K562 (cell line): ENCODE data around the gene PDE11A. TPM values are rescaled to one million over a fixed set of nuclear protein-coding genes. Genes with fewer than 3 reads are reported as not detected.

Experiments
- ATAC-seq: fragments of 200-7000 bp; cut with Tn5 transposase; 3 replicates; pipeline ENCODE4 v1.9.1; 2020; ENCODE audit warnings: moderate library complexity
- BruUV-seq: library from RNA; stranded (reverse); fragments of 400-500 nt; replicated peaks from 2 replicates; lab custom pipeline; 2021; lab: Mats Ljungman, UMichigan
- CTCF ChIA-PET: fragments of 300-600 bp; formaldehyde crosslinking; extraction: SDS; loops from one replicate; lab custom pipeline; 2021; ENCODE audit warnings: low intra/inter-chr PET ratio; lab: Yijun Ruan, JAX
- POLR2A ChIA-PET: fragments of 300-600, 350-650 bp; sonication (Branson Sonifier 250); formaldehyde crosslinking; extraction: SDS; loops from one replicate; lab custom pipeline; 2021; ENCODE audit warnings: antibody characterized with exemption, inconsistent platforms; lab: Yijun Ruan, JAX
- DNase-seq, 4 experiments: peaks; one replicate each; pipeline versions ENCODE4 v3.0.0 to v3.0.0-alpha.2; 2011 to 2018; ENCODE audit warnings: low spot score in 3 of 4, mixed read lengths in 3 of 4; ENCODE audit errors: extremely low read depth in 1 of 4
- FAIRE-seq: peaks from 2 replicates; lab custom pipeline; 2011; peaks lifted over from hg19 to GRCh38; lab: Jason Lieb, UNC
- H2AFZ ChIP-seq: 2 replicates; pipeline ENCODE4 v1.6.0; 2011; ENCODE audit warnings: low read depth, low read length, control low read depth, inconsistent platforms
- H3K27ac ChIP-seq: fragments of 200-600 bp; 3 replicates; pipeline ENCODE4 v1.8.0; 2011; ENCODE audit warnings: low read depth, mild to moderate bottlenecking, control low read depth, inconsistent platforms, low read length, moderate library complexity, mixed read lengths; ENCODE audit errors: extremely low read depth
- H3K27me3 ChIP-seq, 2 experiments: fragments of 300-600 bp in 1 of 2; 2 replicates in 1 of 2; 3 replicates in 1 of 2; pipeline versions ENCODE4 v1.6.0 to v1.8.0; 2011; ENCODE audit warnings: inconsistent platforms in 2 of 2, low read length in 2 of 2, mild to moderate bottlenecking in 1 of 2, mixed read lengths in 1 of 2, moderate library complexity in 1 of 2; ENCODE audit not compliant: control insufficient read depth in 2 of 2, insufficient read depth in 2 of 2
- H3K36me3 ChIP-seq: fragments of 300-600 bp; 3 replicates; pipeline ENCODE4 v1.8.0; 2011; ENCODE audit warnings: mild to moderate bottlenecking, low read length, inconsistent platforms; ENCODE audit not compliant: control insufficient read depth, insufficient read depth
- H3K4me1 ChIP-seq, 2 experiments: fragments of 200-600 bp in 1 of 2; replicated peaks in 1 of 2; 2 replicates in 1 of 2; 3 replicates in 1 of 2; pipeline versions ENCODE4 v1.5.1 to v1.8.0; 2011; ENCODE audit warnings: inconsistent platforms in 2 of 2, low read length in 2 of 2, mild to moderate bottlenecking in 1 of 2, mixed read lengths in 1 of 2, moderate library complexity in 1 of 2; ENCODE audit not compliant: control insufficient read depth in 2 of 2, insufficient read depth in 2 of 2
- H3K4me2 ChIP-seq: 2 replicates; pipeline ENCODE4 v1.6.1; 2011; ENCODE audit warnings: low read length, control low read depth, inconsistent platforms, mixed read lengths; ENCODE audit not compliant: insufficient read depth
- H3K4me3 ChIP-seq: fragments of 200-600 bp; sonication (generic), shearing (Covaris generic); 2 replicates; pipeline ENCODE4 v1.5.1; 2016; ENCODE audit warnings: control low read depth, inconsistent platforms
- H3K79me2 ChIP-seq: fragments of 200-600 bp; 3 replicates; pipeline ENCODE4 v1.8.0; 2011; ENCODE audit warnings: low read length, inconsistent platforms; ENCODE audit not compliant: control insufficient read depth, insufficient read depth
- H3K9ac ChIP-seq, 2 experiments: 2 replicates each; pipeline versions ENCODE4 v1.6.0 to v1.6.1; 2011; ENCODE audit warnings: low read depth in 2 of 2, low read length in 2 of 2, control low read depth in 1 of 2, inconsistent platforms in 1 of 2, mild to moderate bottlenecking in 1 of 2, mixed read lengths in 1 of 2; ENCODE audit not compliant: insufficient read depth in 1 of 2
- H3K9me1 ChIP-seq: one replicate; pipeline ENCODE4 v1.6.0; 2011; ENCODE audit warnings: inconsistent platforms, mild to moderate bottlenecking, low read length, moderate library complexity; ENCODE audit not compliant: control insufficient read depth, insufficient read depth
- H3K9me3 ChIP-seq: replicated peaks from 2 replicates; pipeline ENCODE4 v1.5.1; 2011; ENCODE audit warnings: low read depth, low read length, inconsistent platforms; ENCODE audit not compliant: control insufficient read depth, insufficient read depth
- H4K20me1 ChIP-seq: replicated peaks from 2 replicates; pipeline ENCODE4 v1.6.1; 2011; ENCODE audit warnings: low read length, inconsistent platforms, mixed read lengths; ENCODE audit not compliant: control insufficient read depth, insufficient read depth
- C11orf30 ChIP-seq: fragments of 450-650 bp; IDR thresholded peaks from 2 replicates; pipeline ENCODE4 v1.6.1; 2016; ENCODE audit warnings: low read depth, mild to moderate bottlenecking
- E2F3 ChIP-seq: fragments of 250-450 bp; sonication (Bioruptor Pico); IDR thresholded peaks from 2 replicates; pipeline ENCODE4 v1.4.0; 2020; ENCODE audit warnings: mild to moderate bottlenecking
- GATAD2A ChIP-seq: fragments of 450-650 bp; IDR thresholded peaks from 2 replicates; pipeline ENCODE4 v1.6.1; 2017
- MAFG ChIP-seq: fragments of 450-650 bp; conservative IDR thresholded peaks from 2 replicates; pipeline ENCODE4 v1.6.1; 2016; ENCODE audit warnings: missing genetic modification characterization, missing compliant biosample characterization
- TOE1 ChIP-seq, 2 experiments: fragments of 450-650 bp in 1 of 2; sonication (generic) in 1 of 2; formaldehyde crosslinking in 1 of 2; IDR thresholded peaks; 2 replicates each; pipeline versions ENCODE4 v1.7.1 to v1.8.0; 2016 to 2022; ENCODE audit warnings: borderline replicate concordance in 2 of 2, mild to moderate bottlenecking in 2 of 2, antibody characterized with exemption in 1 of 2, inconsistent platforms in 1 of 2, low read depth in 1 of 2, missing genetic modification reagents in 1 of 2, moderate library complexity in 1 of 2
- ZNF316 ChIP-seq: fragments of 450-650 bp; IDR thresholded peaks from 2 replicates; pipeline ENCODE4 v1.6.1; 2016
- WGBS: fragments of 100-300 bp; shearing (Covaris generic); methylation state at CpG from one replicate; pipeline ENCODE4 v1.1.6; 2016; ENCODE audit warnings: low coverage, mixed read lengths; ENCODE audit not compliant: insufficient coverage; ENCODE audit errors: missing lambda C conversion rate; 5-methylcytosine and 5-hydroxymethylcytosine counted together
- in situ Hi-C: fragments of 300-500 bp; cut with MboI; formaldehyde crosslinking; loops from 4 replicates; pipeline ENCODE4 v1.15.0; 2018; ENCODE audit warnings: inconsistent platforms, mixed read lengths
- intact Hi-C: fragments of 100-400 bp; cut with micrococcal nuclease; formaldehyde crosslinking; loops from 2 replicates; pipeline ENCODE4 v1.14.2; 2022
- polyA plus RNA-seq, 8 experiments: library from polyadenylated mRNA; depleted of rRNA in 4 of 8; stranded (reverse) in 5 of 8; unstranded in 3 of 8; fragments of >200 nt; fragmentation: Nextera tagmentation in 2 of 8; fragmentation: Illumina TruSeq in 1 of 8; extraction: Ambion mirVana in 2 of 8; extraction: Trizol in 1 of 8; gene quantifications; 2 replicates each; pipeline versions ENCODE4 v1.2.1 to v1.2.3, GENCODE V29; 2011 to 2014; ENCODE audit warnings: inconsistent platforms in 1 of 8, missing spikeins in 1 of 8
- total RNA-seq, 7 experiments: library from RNA; depleted of rRNA in 6 of 7; stranded (reverse); fragments of >200 nt in 6 of 7; fragmentation: Illumina TruSeq in 2 of 7; extraction: Trizol in 2 of 7; gene quantifications; 2 replicates each; pipeline versions ENCODE4 v1.2.1 to v1.2.3, GENCODE V29; 2011 to 2021; ENCODE audit warnings: low replicate concordance in 1 of 7
- TF ChIP-seq, protein P1 (sequence below): fragments of 450-650 bp; IDR thresholded peaks from 2 replicates; pipeline ENCODE4 v1.6.1; 2016; ENCODE audit warnings: mild to moderate bottlenecking, moderate library complexity

Gene PDE11A
- total and polyA plus RNA-seq, 9 of the 15 experiments (the other 6 are each of a cell fraction or from before 2014, with no cell fraction given), result 3.2 to 22.1 (median 5.7) TPM

DNA sequence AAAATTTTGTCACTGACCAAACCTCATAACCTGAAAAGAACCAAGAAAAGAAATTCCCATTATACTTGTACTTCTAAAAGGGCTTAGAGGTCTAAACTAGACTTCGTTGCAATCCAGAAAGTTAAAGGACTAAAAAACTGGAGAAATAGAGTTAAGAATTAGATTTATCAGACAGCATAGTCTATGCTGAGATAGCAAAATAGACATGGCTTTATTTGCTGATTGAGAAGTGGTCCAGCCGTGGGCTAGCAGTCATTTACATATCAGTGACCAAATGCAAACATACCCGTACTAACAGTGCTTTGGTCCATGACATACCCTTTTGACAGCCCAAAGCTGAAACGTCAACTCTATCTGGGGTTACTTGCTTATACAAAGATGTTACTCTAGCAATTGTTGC, 456.5 kb downstream of the PDE11A start:
- Histone ChIP-seq H3K4me2 (no peak overlapping the region), H3K9me1 (no peaks in the 10 kb centered on the region), H3K9ac (no peak overlapping the region), H3K79me2 (no peaks in the 10 kb centered on the region), H3K4me3 (no peak overlapping the region), H2AFZ (no peak overlapping the region), H3K4me1 (peaks cover 11 to 17% of the 10 kb centered on the region in 2 experiments; a peak in 4 of 5 replicates), H4K20me1 (no peaks in the 10 kb centered on the region), H3K27me3 (no peaks in the 10 kb centered on the region; a peak in 1 of 5 replicates), H3K36me3 (no peaks in the 10 kb centered on the region), H3K9me3 (no peaks in the 10 kb centered on the region), H3K27ac (no peak overlapping the region)
- peak; percentile 61; the same call in 1 of the 2 replicates for TF ChIP-seq C11orf30
- TF ChIP-seq, protein P1, sequence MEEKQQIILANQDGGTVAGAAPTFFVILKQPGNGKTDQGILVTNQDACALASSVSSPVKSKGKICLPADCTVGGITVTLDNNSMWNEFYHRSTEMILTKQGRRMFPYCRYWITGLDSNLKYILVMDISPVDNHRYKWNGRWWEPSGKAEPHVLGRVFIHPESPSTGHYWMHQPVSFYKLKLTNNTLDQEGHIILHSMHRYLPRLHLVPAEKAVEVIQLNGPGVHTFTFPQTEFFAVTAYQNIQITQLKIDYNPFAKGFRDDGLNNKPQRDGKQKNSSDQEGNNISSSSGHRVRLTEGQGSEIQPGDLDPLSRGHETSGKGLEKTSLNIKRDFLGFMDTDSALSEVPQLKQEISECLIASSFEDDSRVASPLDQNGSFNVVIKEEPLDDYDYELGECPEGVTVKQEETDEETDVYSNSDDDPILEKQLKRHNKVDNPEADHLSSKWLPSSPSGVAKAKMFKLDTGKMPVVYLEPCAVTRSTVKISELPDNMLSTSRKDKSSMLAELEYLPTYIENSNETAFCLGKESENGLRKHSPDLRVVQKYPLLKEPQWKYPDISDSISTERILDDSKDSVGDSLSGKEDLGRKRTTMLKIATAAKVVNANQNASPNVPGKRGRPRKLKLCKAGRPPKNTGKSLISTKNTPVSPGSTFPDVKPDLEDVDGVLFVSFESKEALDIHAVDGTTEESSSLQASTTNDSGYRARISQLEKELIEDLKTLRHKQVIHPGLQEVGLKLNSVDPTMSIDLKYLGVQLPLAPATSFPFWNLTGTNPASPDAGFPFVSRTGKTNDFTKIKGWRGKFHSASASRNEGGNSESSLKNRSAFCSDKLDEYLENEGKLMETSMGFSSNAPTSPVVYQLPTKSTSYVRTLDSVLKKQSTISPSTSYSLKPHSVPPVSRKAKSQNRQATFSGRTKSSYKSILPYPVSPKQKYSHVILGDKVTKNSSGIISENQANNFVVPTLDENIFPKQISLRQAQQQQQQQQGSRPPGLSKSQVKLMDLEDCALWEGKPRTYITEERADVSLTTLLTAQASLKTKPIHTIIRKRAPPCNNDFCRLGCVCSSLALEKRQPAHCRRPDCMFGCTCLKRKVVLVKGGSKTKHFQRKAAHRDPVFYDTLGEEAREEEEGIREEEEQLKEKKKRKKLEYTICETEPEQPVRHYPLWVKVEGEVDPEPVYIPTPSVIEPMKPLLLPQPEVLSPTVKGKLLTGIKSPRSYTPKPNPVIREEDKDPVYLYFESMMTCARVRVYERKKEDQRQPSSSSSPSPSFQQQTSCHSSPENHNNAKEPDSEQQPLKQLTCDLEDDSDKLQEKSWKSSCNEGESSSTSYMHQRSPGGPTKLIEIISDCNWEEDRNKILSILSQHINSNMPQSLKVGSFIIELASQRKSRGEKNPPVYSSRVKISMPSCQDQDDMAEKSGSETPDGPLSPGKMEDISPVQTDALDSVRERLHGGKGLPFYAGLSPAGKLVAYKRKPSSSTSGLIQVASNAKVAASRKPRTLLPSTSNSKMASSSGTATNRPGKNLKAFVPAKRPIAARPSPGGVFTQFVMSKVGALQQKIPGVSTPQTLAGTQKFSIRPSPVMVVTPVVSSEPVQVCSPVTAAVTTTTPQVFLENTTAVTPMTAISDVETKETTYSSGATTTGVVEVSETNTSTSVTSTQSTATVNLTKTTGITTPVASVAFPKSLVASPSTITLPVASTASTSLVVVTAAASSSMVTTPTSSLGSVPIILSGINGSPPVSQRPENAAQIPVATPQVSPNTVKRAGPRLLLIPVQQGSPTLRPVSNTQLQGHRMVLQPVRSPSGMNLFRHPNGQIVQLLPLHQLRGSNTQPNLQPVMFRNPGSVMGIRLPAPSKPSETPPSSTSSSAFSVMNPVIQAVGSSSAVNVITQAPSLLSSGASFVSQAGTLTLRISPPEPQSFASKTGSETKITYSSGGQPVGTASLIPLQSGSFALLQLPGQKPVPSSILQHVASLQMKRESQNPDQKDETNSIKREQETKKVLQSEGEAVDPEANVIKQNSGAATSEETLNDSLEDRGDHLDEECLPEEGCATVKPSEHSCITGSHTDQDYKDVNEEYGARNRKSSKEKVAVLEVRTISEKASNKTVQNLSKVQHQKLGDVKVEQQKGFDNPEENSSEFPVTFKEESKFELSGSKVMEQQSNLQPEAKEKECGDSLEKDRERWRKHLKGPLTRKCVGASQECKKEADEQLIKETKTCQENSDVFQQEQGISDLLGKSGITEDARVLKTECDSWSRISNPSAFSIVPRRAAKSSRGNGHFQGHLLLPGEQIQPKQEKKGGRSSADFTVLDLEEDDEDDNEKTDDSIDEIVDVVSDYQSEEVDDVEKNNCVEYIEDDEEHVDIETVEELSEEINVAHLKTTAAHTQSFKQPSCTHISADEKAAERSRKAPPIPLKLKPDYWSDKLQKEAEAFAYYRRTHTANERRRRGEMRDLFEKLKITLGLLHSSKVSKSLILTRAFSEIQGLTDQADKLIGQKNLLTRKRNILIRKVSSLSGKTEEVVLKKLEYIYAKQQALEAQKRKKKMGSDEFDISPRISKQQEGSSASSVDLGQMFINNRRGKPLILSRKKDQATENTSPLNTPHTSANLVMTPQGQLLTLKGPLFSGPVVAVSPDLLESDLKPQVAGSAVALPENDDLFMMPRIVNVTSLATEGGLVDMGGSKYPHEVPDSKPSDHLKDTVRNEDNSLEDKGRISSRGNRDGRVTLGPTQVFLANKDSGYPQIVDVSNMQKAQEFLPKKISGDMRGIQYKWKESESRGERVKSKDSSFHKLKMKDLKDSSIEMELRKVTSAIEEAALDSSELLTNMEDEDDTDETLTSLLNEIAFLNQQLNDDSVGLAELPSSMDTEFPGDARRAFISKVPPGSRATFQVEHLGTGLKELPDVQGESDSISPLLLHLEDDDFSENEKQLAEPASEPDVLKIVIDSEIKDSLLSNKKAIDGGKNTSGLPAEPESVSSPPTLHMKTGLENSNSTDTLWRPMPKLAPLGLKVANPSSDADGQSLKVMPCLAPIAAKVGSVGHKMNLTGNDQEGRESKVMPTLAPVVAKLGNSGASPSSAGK, result no peak
- TF ChIP-seq MAFG (tag), result 0 out of 2 replicates have a peak, but pooled peaks have one; percentile 31
- TF ChIP-seq ZNF316, result peak; percentile 68
- no peak for TF ChIP-seq E2F3 (CRISPR knock-in tag)
- no peak for TF ChIP-seq TOE1 (IDR thresholded peaks at IDR 0.05; ENCODE audit: borderline replicate concordance)
- no peak for TF ChIP-seq TOE1 (CRISPR knock-in tag; IDR thresholded peaks at IDR 0.05; ENCODE audit: borderline replicate concordance, low read depth)
- TF ChIP-seq GATAD2A, result no peak
- no peak for ATAC-seq
- ChIA-PET POLR2A (interaction anchor here (2.9 kb wide), 1 partner anchor 12 kb away, joined by 10 read pairs; no protein-coding TSS in a partner anchor), CTCF (no interaction called here)
- no peak for DNase-seq
- no TSS peak for BruUV-seq
- FAIRE-seq, result no peak
- intact Hi-C loops (loop anchor here (10.0 kb wide), 1 partner anchor 351 kb away; the partner anchor contains the start of gene NFE2L2), in situ Hi-C loops (no loop called here)
- WGBS, result 11% methylated on average over 4 of the region's 4 CpGs
